22Rv1 (cell line): ENCODE data around the gene NCS1.

ENCODE experiments used
- ZFX ChIP-seq: fragments of 450-650 bp; IDR thresholded peaks from 2 replicates; pipeline ENCODE4 v1.6.1; 2017; ENCODE audit warnings: antibody characterized with exemption, borderline replicate concordance
- TF ChIP-seq, protein P1 (sequence below): fragments of 450-650 bp; IDR thresholded peaks from 2 replicates; pipeline ENCODE4 v1.5.1; 2017; ENCODE audit warnings: mild to moderate bottlenecking

- TF ChIP-seq, protein P1, sequence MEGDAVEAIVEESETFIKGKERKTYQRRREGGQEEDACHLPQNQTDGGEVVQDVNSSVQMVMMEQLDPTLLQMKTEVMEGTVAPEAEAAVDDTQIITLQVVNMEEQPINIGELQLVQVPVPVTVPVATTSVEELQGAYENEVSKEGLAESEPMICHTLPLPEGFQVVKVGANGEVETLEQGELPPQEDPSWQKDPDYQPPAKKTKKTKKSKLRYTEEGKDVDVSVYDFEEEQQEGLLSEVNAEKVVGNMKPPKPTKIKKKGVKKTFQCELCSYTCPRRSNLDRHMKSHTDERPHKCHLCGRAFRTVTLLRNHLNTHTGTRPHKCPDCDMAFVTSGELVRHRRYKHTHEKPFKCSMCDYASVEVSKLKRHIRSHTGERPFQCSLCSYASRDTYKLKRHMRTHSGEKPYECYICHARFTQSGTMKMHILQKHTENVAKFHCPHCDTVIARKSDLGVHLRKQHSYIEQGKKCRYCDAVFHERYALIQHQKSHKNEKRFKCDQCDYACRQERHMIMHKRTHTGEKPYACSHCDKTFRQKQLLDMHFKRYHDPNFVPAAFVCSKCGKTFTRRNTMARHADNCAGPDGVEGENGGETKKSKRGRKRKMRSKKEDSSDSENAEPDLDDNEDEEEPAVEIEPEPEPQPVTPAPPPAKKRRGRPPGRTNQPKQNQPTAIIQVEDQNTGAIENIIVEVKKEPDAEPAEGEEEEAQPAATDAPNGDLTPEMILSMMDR: no peak
- no peak for TF ChIP-seq ZFX
Observed at GRCh38 chr9:130192382-130192999, 20.3 kb downstream of the NCS1 start.
